ENCODE data around the gene PPFIA1.

Gene PPFIA1

DNA sequence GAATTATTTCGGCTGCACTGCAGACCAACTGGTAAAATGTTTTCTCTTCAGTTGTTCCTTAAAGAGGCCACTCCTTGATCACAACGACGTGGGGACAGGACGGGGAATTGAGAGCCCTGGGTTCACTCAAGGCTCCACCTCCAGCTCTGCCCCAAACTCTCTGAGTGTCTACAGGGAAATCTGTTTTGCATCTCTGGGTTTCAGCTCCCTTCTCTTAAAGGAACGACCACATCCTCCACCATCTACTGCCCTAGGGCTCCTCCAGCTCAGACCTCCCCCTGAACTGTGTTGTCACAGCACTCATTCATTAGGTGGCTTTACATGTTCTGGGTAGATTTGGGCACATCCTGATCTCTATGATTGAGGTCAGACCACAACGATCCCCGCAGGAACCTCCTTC is 5.1 kb upstream of the PPFIA1 start:
- Histone ChIP-seq H3K27ac (ENCODE audit: low read length) (no peak overlapping the region), H3F3A (ENCODE audit: insufficient read depth, low read length) (peaks cover 5% of the 10 kb centered on the region; the same call in 1 of the 2 replicates), H3K79me2 (ENCODE audit: low read length) (no peaks in the 10 kb centered on the region), H3K9me3 (replicated peaks; ENCODE audit: insufficient read depth, low read length) (no peaks in the 10 kb centered on the region), H3K9me2 (replicated peaks; ENCODE audit: insufficient read depth, low read length) (no peaks in the 10 kb centered on the region), H3K36me3 (replicated peaks; ENCODE audit: insufficient read depth, low read length) (no peaks in the 10 kb centered on the region), H3K4me1 (ENCODE audit: low read length) (0 out of 2 replicates have a peak, but pooled peaks cover 3% of the 10 kb centered on the region), H3K9ac (ENCODE audit: low read length) (no peak overlapping the region), H3K4me3 (ENCODE audit: low read length) (no peak overlapping the region), H3K27me3 (replicated peaks; ENCODE audit: insufficient read depth, low read length) (peaks cover 53% of the 10 kb centered on the region), H4K20me1 (ENCODE audit: insufficient read depth, low read length) (no peaks in the 10 kb centered on the region), H2AFZ (ENCODE audit: low read length) (peak overlapping the region; percentile 17; the same call in 1 of the 2 replicates), H3K4me2 (ENCODE audit: low read depth, low read length) (peak overlapping the region; percentile 52)
- TF ChIP-seq EZH2phosphoT487 (IDR thresholded peaks at IDR 0.05; ENCODE audit: low read length) (no peak), EZH2 (optimal IDR thresholded peaks at IDR 0.05; ENCODE audit: low read depth, low read length) (no peak)
- TF ChIP-seq, protein P1, sequence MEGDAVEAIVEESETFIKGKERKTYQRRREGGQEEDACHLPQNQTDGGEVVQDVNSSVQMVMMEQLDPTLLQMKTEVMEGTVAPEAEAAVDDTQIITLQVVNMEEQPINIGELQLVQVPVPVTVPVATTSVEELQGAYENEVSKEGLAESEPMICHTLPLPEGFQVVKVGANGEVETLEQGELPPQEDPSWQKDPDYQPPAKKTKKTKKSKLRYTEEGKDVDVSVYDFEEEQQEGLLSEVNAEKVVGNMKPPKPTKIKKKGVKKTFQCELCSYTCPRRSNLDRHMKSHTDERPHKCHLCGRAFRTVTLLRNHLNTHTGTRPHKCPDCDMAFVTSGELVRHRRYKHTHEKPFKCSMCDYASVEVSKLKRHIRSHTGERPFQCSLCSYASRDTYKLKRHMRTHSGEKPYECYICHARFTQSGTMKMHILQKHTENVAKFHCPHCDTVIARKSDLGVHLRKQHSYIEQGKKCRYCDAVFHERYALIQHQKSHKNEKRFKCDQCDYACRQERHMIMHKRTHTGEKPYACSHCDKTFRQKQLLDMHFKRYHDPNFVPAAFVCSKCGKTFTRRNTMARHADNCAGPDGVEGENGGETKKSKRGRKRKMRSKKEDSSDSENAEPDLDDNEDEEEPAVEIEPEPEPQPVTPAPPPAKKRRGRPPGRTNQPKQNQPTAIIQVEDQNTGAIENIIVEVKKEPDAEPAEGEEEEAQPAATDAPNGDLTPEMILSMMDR (IDR thresholded peaks at IDR 0.05; ENCODE audit: low read length) = no peak
- peak; percentile 40 for DNase-seq

DNA sequence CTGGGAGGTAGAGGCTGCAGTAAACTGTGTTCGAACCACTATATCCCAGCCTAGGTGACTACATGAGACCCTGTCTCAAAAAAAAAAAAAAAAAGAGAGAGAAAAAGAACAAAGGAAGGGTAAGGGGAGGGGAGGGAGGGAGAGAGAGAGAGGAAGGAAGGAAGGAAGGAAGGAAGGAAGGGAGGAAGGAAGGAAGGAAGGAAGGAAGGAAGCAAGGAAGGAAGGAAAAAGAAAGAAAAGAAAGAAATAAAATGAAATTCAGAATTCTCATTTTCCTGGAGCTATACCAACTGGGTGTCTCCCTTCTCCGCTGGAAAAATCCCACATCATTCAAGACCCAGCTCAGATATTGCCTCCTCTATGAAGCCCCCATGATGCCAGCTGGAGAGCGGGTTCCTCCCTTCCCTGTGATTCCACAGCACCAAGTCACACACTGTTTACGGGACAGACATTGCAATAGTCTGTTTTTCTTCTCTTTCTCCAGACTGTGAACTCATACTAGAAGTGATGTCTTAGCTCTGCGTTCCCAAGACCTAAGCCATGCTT is 3.0 kb upstream of the PPFIA1 start:
- peaks cover 10% of the 10 kb centered on the region for H3K4me1 ChIP-seq (ENCODE audit: low read length)
- no peak overlapping the region for H3K4me3 ChIP-seq (ENCODE audit: low read length)
- peaks cover 5% of the 10 kb centered on the region; the same call in 1 of the 2 replicates for H3F3A ChIP-seq (ENCODE audit: insufficient read depth, low read length)
- H3K9me2 ChIP-seq (replicated peaks; ENCODE audit: insufficient read depth, low read length) = no peaks in the 10 kb centered on the region
- H3K9ac ChIP-seq (ENCODE audit: low read length) = no peak overlapping the region
- no peaks in the 10 kb centered on the region for H3K9me3 ChIP-seq (replicated peaks; ENCODE audit: insufficient read depth, low read length)
- no peak for TF ChIP-seq EZH2phosphoT487 (IDR thresholded peaks at IDR 0.05; ENCODE audit: low read length)
- TF ChIP-seq EZH2 (optimal IDR thresholded peaks at IDR 0.05; ENCODE audit: low read depth, low read length) = no peak
- TF ChIP-seq, protein P1 (IDR thresholded peaks at IDR 0.05; ENCODE audit: low read length) = no peak
- H3K27me3 ChIP-seq (replicated peaks; ENCODE audit: insufficient read depth, low read length) = peaks cover 46% of the 10 kb centered on the region
- no peak for DNase-seq
- no peaks in the 10 kb centered on the region for H3K36me3 ChIP-seq (replicated peaks; ENCODE audit: insufficient read depth, low read length)
- no peaks in the 10 kb centered on the region for H4K20me1 ChIP-seq (ENCODE audit: insufficient read depth, low read length)
- H3K79me2 ChIP-seq (ENCODE audit: low read length) = peaks cover 15% of the 10 kb centered on the region
- H3K27ac ChIP-seq (ENCODE audit: low read length) = no peak overlapping the region
- no peak overlapping the region for H2AFZ ChIP-seq (ENCODE audit: low read length)
- H3K4me2 ChIP-seq (ENCODE audit: low read depth, low read length) = no peak overlapping the region

DNA sequence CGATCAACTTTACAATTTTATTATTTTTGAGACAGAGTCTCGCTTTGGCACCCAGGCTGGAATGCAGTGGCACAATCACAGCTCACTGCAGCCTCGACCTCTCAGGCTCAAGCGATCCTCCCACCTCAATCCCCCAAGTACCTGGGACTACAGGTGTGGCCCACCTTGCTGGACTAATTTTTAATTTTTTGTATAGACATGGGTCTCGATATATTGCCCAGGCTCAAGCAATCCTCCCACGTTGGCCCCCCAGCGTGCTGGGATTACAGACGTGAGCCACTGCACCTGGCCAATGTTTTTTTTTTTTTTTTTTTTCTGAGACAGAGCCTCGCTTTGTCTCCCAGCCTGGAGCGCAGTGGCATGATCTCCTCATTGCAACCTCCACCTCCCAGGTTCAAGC is 2.0 kb upstream of the PPFIA1 start:
- Histone ChIP-seq H3K9me2 (replicated peaks; ENCODE audit: insufficient read depth, low read length) (no peaks in the 10 kb centered on the region), H3K36me3 (replicated peaks; ENCODE audit: insufficient read depth, low read length) (no peaks in the 10 kb centered on the region), H3K4me1 (ENCODE audit: low read length) (peaks cover 10% of the 10 kb centered on the region), H3K9ac (ENCODE audit: low read length) (no peak overlapping the region), H3K9me3 (replicated peaks; ENCODE audit: insufficient read depth, low read length) (no peaks in the 10 kb centered on the region), H3K27ac (ENCODE audit: low read length) (no peak overlapping the region), H3K4me2 (ENCODE audit: low read depth, low read length) (no peak overlapping the region), H4K20me1 (ENCODE audit: insufficient read depth, low read length) (no peaks in the 10 kb centered on the region), H3K79me2 (ENCODE audit: low read length) (peaks cover 25% of the 10 kb centered on the region), H3F3A (ENCODE audit: insufficient read depth, low read length) (peaks cover 5% of the 10 kb centered on the region; the same call in 1 of the 2 replicates), H3K27me3 (replicated peaks; ENCODE audit: insufficient read depth, low read length) (peaks cover 38% of the 10 kb centered on the region), H2AFZ (ENCODE audit: low read length) (no peak overlapping the region), H3K4me3 (ENCODE audit: low read length) (no peak overlapping the region)
- TF ChIP-seq EZH2 (optimal IDR thresholded peaks at IDR 0.05; ENCODE audit: low read depth, low read length) = no peak
- TF ChIP-seq EZH2phosphoT487 (IDR thresholded peaks at IDR 0.05; ENCODE audit: low read length) = no peak
- TF ChIP-seq, protein P1 (IDR thresholded peaks at IDR 0.05; ENCODE audit: low read length) = no peak
- DNase-seq = no peak

All from MM.1S (cell line).